K562 (cell line): ENCODE measurements around the gene ORM1.

ENCODE experiments used
- BHLHE40 ChIP-seq: IDR thresholded peaks from 2 replicates; pipeline ENCODE4 v1.6.1; 2011; ENCODE audit warnings: low read length, improper control_type of control experiment
- CTBP1 ChIP-seq: fragments of 450-650 bp; IDR thresholded peaks from 2 replicates; pipeline ENCODE4 v1.6.1; 2016; ENCODE audit warnings: borderline replicate concordance
- KAT8 ChIP-seq: fragments of 450-650 bp; IDR thresholded peaks from 2 replicates; pipeline ENCODE4 v1.6.1; 2016; ENCODE audit warnings: low read depth, mild to moderate bottlenecking
- NCOA1 ChIP-seq: fragments of 450-650 bp; IDR thresholded peaks from 2 replicates; pipeline ENCODE4 v1.6.1; 2016; ENCODE audit warnings: low read depth
- POLR2A ChIP-seq: fragments of 450-650 bp; conservative IDR thresholded peaks from 2 replicates; pipeline ENCODE4 v1.6.1; 2016
- ZNF76 ChIP-seq: fragments of 250-450 bp; sonication (Bioruptor Pico); IDR thresholded peaks from 2 replicates; pipeline ENCODE4 v1.4.0; 2020; ENCODE audit warnings: mild to moderate bottlenecking, moderate library complexity, borderline replicate concordance
- TF ChIP-seq, protein P1 (sequence below): fragments of 450-650 bp; IDR thresholded peaks from 2 replicates; pipeline ENCODE4 v1.6.1; 2016; ENCODE audit warnings: mild to moderate bottlenecking
- TF ChIP-seq, protein P2 (sequence below), 3 experiments: IDR thresholded peaks in 2 of 3; conservative IDR thresholded peaks in 1 of 3; 2 replicates each; pipeline ENCODE4 v1.5.1; 2011 to 2012; ENCODE audit warnings: low read length in 3 of 3, mild to moderate bottlenecking in 3 of 3, control low read depth in 2 of 3, improper control_type of control experiment in 1 of 3, inconsistent platforms in 1 of 3, low read depth in 1 of 3, mixed read lengths in 1 of 3, moderate library complexity in 1 of 3; ENCODE audit not compliant: insufficient read depth in 2 of 3
- TF ChIP-seq, protein P3 (sequence below): fragments of 450-650 bp; IDR thresholded peaks from 2 replicates; pipeline ENCODE4 v1.7.1; 2018; ENCODE audit warnings: mild to moderate bottlenecking, low read depth; ENCODE audit not compliant: partially characterized antibody

DNA sequence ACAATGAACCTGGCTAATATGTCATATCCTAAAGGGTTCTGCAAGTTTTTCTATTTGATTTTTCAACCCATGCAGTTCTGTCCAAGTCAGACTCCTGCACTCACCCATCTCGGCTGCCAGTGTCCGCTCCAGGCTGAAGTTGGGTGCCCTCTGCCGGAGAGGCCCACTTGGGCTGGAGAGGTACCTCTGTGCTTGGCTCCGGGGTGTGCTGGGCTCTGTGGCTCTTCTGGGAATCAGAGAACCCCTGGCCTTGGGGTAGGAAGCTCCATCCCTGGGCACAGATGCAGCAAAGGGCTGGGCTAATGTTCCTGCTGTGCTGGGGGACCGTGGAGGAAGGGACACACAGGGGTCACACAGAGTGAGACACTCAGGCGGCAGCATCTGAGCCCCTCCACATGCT lies 32.9 kb downstream of the ORM1 start:
- TF ChIP-seq ZNF76 (CRISPR knock-in tag) (no peak), CTBP1 (no peak), BHLHE40 (no peak), KAT8 (no peak), NCOA1 (no peak), POLR2A (no peak)
- TF ChIP-seq, protein P1, sequence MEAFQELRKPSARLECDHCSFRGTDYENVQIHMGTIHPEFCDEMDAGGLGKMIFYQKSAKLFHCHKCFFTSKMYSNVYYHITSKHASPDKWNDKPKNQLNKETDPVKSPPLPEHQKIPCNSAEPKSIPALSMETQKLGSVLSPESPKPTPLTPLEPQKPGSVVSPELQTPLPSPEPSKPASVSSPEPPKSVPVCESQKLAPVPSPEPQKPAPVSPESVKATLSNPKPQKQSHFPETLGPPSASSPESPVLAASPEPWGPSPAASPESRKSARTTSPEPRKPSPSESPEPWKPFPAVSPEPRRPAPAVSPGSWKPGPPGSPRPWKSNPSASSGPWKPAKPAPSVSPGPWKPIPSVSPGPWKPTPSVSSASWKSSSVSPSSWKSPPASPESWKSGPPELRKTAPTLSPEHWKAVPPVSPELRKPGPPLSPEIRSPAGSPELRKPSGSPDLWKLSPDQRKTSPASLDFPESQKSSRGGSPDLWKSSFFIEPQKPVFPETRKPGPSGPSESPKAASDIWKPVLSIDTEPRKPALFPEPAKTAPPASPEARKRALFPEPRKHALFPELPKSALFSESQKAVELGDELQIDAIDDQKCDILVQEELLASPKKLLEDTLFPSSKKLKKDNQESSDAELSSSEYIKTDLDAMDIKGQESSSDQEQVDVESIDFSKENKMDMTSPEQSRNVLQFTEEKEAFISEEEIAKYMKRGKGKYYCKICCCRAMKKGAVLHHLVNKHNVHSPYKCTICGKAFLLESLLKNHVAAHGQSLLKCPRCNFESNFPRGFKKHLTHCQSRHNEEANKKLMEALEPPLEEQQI, result no peak
- TF ChIP-seq, protein P2, sequence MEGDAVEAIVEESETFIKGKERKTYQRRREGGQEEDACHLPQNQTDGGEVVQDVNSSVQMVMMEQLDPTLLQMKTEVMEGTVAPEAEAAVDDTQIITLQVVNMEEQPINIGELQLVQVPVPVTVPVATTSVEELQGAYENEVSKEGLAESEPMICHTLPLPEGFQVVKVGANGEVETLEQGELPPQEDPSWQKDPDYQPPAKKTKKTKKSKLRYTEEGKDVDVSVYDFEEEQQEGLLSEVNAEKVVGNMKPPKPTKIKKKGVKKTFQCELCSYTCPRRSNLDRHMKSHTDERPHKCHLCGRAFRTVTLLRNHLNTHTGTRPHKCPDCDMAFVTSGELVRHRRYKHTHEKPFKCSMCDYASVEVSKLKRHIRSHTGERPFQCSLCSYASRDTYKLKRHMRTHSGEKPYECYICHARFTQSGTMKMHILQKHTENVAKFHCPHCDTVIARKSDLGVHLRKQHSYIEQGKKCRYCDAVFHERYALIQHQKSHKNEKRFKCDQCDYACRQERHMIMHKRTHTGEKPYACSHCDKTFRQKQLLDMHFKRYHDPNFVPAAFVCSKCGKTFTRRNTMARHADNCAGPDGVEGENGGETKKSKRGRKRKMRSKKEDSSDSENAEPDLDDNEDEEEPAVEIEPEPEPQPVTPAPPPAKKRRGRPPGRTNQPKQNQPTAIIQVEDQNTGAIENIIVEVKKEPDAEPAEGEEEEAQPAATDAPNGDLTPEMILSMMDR (IDR thresholded peaks at IDR 0.05 in 2 of 3, conservative IDR thresholded peaks at IDR 0.05 in 1 of 3; ENCODE audit: insufficient read depth in 2 of 3, low read depth in 1 of 3, low read length in 3 of 3), result no peak
- TF ChIP-seq, protein P3, sequence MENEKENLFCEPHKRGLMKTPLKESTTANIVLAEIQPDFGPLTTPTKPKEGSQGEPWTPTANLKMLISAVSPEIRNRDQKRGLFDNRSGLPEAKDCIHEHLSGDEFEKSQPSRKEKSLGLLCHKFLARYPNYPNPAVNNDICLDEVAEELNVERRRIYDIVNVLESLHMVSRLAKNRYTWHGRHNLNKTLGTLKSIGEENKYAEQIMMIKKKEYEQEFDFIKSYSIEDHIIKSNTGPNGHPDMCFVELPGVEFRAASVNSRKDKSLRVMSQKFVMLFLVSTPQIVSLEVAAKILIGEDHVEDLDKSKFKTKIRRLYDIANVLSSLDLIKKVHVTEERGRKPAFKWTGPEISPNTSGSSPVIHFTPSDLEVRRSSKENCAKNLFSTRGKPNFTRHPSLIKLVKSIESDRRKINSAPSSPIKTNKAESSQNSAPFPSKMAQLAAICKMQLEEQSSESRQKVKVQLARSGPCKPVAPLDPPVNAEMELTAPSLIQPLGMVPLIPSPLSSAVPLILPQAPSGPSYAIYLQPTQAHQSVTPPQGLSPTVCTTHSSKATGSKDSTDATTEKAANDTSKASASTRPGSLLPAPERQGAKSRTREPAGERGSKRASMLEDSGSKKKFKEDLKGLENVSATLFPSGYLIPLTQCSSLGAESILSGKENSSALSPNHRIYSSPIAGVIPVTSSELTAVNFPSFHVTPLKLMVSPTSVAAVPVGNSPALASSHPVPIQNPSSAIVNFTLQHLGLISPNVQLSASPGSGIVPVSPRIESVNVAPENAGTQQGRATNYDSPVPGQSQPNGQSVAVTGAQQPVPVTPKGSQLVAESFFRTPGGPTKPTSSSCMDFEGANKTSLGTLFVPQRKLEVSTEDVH, result no peak
